ENCODE measurements around the gene CTNNBL1. TPM values are rescaled to one million over a fixed set of nuclear protein-coding genes. Genes with fewer than 3 reads are reported as not detected.

The CTNNBL1 gene
- total RNA-seq, 2 donors from 2014 or later: 59.0 to 91.3 TPM

- Mint-ChIP-seq H3K27me3 (no peaks in the 10 kb centered on the region), H3K9me3 (no peaks in the 10 kb centered on the region), H3K36me3 (ENCODE audit: low read depth) (peaks cover 25% of the 10 kb centered on the region), H3K27ac (no peak overlapping the region), H3K4me1 (peaks cover 13% of the 10 kb centered on the region), H3K4me3 (no peak overlapping the region)
- ATAC-seq (replicated peaks): no peak
Measured at GRCh38 chr20:37836926-37837325, 143.1 kb downstream of the CTNNBL1 start.

GRCh38 chr20:37837924-37838323 lies 144.1 kb downstream of the CTNNBL1 start:
- peaks cover 35% of the 10 kb centered on the region for H3K36me3 Mint-ChIP-seq (ENCODE audit: low read depth)
- no peaks in the 10 kb centered on the region for H3K9me3 Mint-ChIP-seq
- peaks cover 10% of the 10 kb centered on the region for H3K4me1 Mint-ChIP-seq
- ATAC-seq (replicated peaks): no peak
- H3K4me3 Mint-ChIP-seq: no peak overlapping the region
- H3K27me3 Mint-ChIP-seq: no peaks in the 10 kb centered on the region
- no peak overlapping the region for H3K27ac Mint-ChIP-seq

GRCh38 chr20:37838769-37839431 lies 145.1 kb downstream of the CTNNBL1 start:
- Mint-ChIP-seq H3K4me1 (peaks cover 10% of the 10 kb centered on the region), H3K27me3 (no peaks in the 10 kb centered on the region), H3K27ac (no peak overlapping the region), H3K36me3 (ENCODE audit: low read depth) (peaks cover 45% of the 10 kb centered on the region), H3K9me3 (no peaks in the 10 kb centered on the region), H3K4me3 (no peak overlapping the region)
- ATAC-seq (replicated peaks): no peak

- Mint-ChIP-seq H3K9me3 (no peaks in the 10 kb centered on the region), H3K4me1 (peaks cover 10% of the 10 kb centered on the region), H3K27ac (no peak overlapping the region), H3K4me3 (no peak overlapping the region), H3K27me3 (no peaks in the 10 kb centered on the region), H3K36me3 (ENCODE audit: low read depth) (peaks cover 50% of the 10 kb centered on the region)
- ATAC-seq (replicated peaks): no peak
Measured at GRCh38 chr20:37839432-37839827, 145.6 kb downstream of the CTNNBL1 start.

- no peaks in the 10 kb centered on the region for H3K9me3 Mint-ChIP-seq
- H3K4me1 Mint-ChIP-seq: peaks cover 10% of the 10 kb centered on the region
- no peak for ATAC-seq (replicated peaks)
- H3K36me3 Mint-ChIP-seq (ENCODE audit: low read depth): peaks cover 55% of the 10 kb centered on the region
- no peak overlapping the region for H3K27ac Mint-ChIP-seq
- no peaks in the 10 kb centered on the region for H3K27me3 Mint-ChIP-seq
- no peak overlapping the region for H3K4me3 Mint-ChIP-seq
Measured at GRCh38 chr20:37839955-37840354, 146.1 kb downstream of the CTNNBL1 start.

- no peak for ATAC-seq (replicated peaks)
- Mint-ChIP-seq H3K27me3 (no peaks in the 10 kb centered on the region), H3K9me3 (no peaks in the 10 kb centered on the region), H3K4me3 (no peak overlapping the region), H3K36me3 (ENCODE audit: low read depth) (peaks cover 66% of the 10 kb centered on the region), H3K27ac (no peak overlapping the region), H3K4me1 (peaks cover 7% of the 10 kb centered on the region)
Measured at GRCh38 chr20:37841389-37841788, 147.6 kb downstream of the CTNNBL1 start.

- H3K4me3 Mint-ChIP-seq: no peak overlapping the region
- no peaks in the 10 kb centered on the region for H3K9me3 Mint-ChIP-seq
- ATAC-seq (replicated peaks): no peak
- H3K4me1 Mint-ChIP-seq: peaks cover 5% of the 10 kb centered on the region
- H3K36me3 Mint-ChIP-seq (ENCODE audit: low read depth): peaks cover 71% of the 10 kb centered on the region
- no peaks in the 10 kb centered on the region for H3K27me3 Mint-ChIP-seq
- no peak overlapping the region for H3K27ac Mint-ChIP-seq
Measured at GRCh38 chr20:37841971-37842370, 148.1 kb downstream of the CTNNBL1 start.

GRCh38 chr20:37845241-37845681 lies 151.4 kb downstream of the CTNNBL1 start:
- H3K9me3 Mint-ChIP-seq: no peaks in the 10 kb centered on the region
- ATAC-seq (replicated peaks): no peak
- no peaks in the 10 kb centered on the region for H3K27me3 Mint-ChIP-seq
- no peak overlapping the region for H3K4me3 Mint-ChIP-seq
- no peak overlapping the region for H3K27ac Mint-ChIP-seq
- H3K36me3 Mint-ChIP-seq (ENCODE audit: low read depth): peaks cover 94% of the 10 kb centered on the region
- no peaks in the 10 kb centered on the region for H3K4me1 Mint-ChIP-seq

- Mint-ChIP-seq H3K36me3 (ENCODE audit: low read depth) (peaks cover 94% of the 10 kb centered on the region), H3K27ac (no peak overlapping the region), H3K4me3 (no peak overlapping the region), H3K9me3 (no peaks in the 10 kb centered on the region), H3K27me3 (no peaks in the 10 kb centered on the region), H3K4me1 (no peaks in the 10 kb centered on the region)
- no peak for ATAC-seq (replicated peaks)
Measured at GRCh38 chr20:37845878-37846277, 152.0 kb downstream of the CTNNBL1 start.

- Mint-ChIP-seq H3K9me3 (no peaks in the 10 kb centered on the region), H3K27me3 (no peaks in the 10 kb centered on the region), H3K4me3 (no peak overlapping the region), H3K36me3 (ENCODE audit: low read depth) (peaks cover 91% of the 10 kb centered on the region), H3K4me1 (no peaks in the 10 kb centered on the region), H3K27ac (peak overlapping the region; percentile 34)
- no peak for ATAC-seq (replicated peaks)
Measured at GRCh38 chr20:37846573-37846972, 152.7 kb downstream of the CTNNBL1 start.

- Mint-ChIP-seq H3K9me3 (no peaks in the 10 kb centered on the region), H3K4me3 (no peak overlapping the region), H3K27ac (no peak overlapping the region), H3K27me3 (no peaks in the 10 kb centered on the region), H3K36me3 (ENCODE audit: low read depth) (peaks cover 79% of the 10 kb centered on the region), H3K4me1 (no peaks in the 10 kb centered on the region)
- no peak for ATAC-seq (replicated peaks)
Measured at GRCh38 chr20:37848706-37849105, 154.9 kb downstream of the CTNNBL1 start.

GRCh38 chr20:37849156-37849555 lies 155.3 kb downstream of the CTNNBL1 start:
- no peaks in the 10 kb centered on the region for H3K27me3 Mint-ChIP-seq
- ATAC-seq (replicated peaks): no peak
- peaks cover 79% of the 10 kb centered on the region for H3K36me3 Mint-ChIP-seq (ENCODE audit: low read depth)
- no peaks in the 10 kb centered on the region for H3K4me1 Mint-ChIP-seq
- H3K4me3 Mint-ChIP-seq: no peak overlapping the region
- no peak overlapping the region for H3K27ac Mint-ChIP-seq
- no peaks in the 10 kb centered on the region for H3K9me3 Mint-ChIP-seq

- Mint-ChIP-seq H3K27ac (no peak overlapping the region), H3K36me3 (ENCODE audit: low read depth) (peaks cover 76% of the 10 kb centered on the region), H3K9me3 (no peaks in the 10 kb centered on the region), H3K4me1 (no peaks in the 10 kb centered on the region), H3K27me3 (no peaks in the 10 kb centered on the region), H3K4me3 (no peak overlapping the region)
- ATAC-seq (replicated peaks): no peak
Measured at GRCh38 chr20:37849566-37849965, 155.7 kb downstream of the CTNNBL1 start.

GRCh38 chr20:37850036-37850592 lies 156.3 kb downstream of the CTNNBL1 start:
- H3K27me3 Mint-ChIP-seq: no peaks in the 10 kb centered on the region
- H3K4me3 Mint-ChIP-seq: no peak overlapping the region
- H3K4me1 Mint-ChIP-seq: no peaks in the 10 kb centered on the region
- H3K9me3 Mint-ChIP-seq: no peaks in the 10 kb centered on the region
- no peak for ATAC-seq (replicated peaks)
- peaks cover 71% of the 10 kb centered on the region for H3K36me3 Mint-ChIP-seq (ENCODE audit: low read depth)
- H3K27ac Mint-ChIP-seq: no peak overlapping the region

GRCh38 chr20:37850724-37851355 lies 157.0 kb downstream of the CTNNBL1 start:
- no peak overlapping the region for H3K4me3 Mint-ChIP-seq
- no peaks in the 10 kb centered on the region for H3K27me3 Mint-ChIP-seq

More at GRCh38 chr20:37850724-37851355, 157.0 kb downstream of the CTNNBL1 start:
- no peak overlapping the region for H3K27ac Mint-ChIP-seq
- H3K4me1 Mint-ChIP-seq: no peaks in the 10 kb centered on the region
- H3K36me3 Mint-ChIP-seq (ENCODE audit: low read depth): peaks cover 67% of the 10 kb centered on the region
- no peaks in the 10 kb centered on the region for H3K9me3 Mint-ChIP-seq
- no peak for ATAC-seq (replicated peaks)

Measured in activated T-helper 17 cell treated with anti-CD3 and anti-CD28 coated beads, Interleukin-2, amount 50 U/mL, for 72 hours (primary cell).